Fibroblast of gingiva (primary cell): ENCODE measurements around the gene CLEC16A.

Experiments used
- DNase-seq: peaks from one replicate; pipeline ENCODE4 v3.0.0-alpha.2; 2011; ENCODE audit warnings: low read depth

CLEC16A gene

GRCh38 chr16:11015607-11016006 is 71.2 kb downstream of the CLEC16A start:
- DNase-seq: no peak

GRCh38 chr16:11016524-11016988 is 72.2 kb downstream of the CLEC16A start:
- DNase-seq: no peak

GRCh38 chr16:11016993-11017392 is 72.6 kb downstream of the CLEC16A start:
- peak; percentile 17 for DNase-seq

- DNase-seq: no peak
Observed at GRCh38 chr16:11017499-11017898, 73.1 kb downstream of the CLEC16A start.

- peak; percentile 27 for DNase-seq
Observed at GRCh38 chr16:11020388-11020787, 76.0 kb downstream of the CLEC16A start.

- DNase-seq: peak; percentile 74
Observed at GRCh38 chr16:11020792-11021551, 76.6 kb downstream of the CLEC16A start.

- no peak for DNase-seq
Observed at GRCh38 chr16:11022002-11022401, 77.6 kb downstream of the CLEC16A start.

GRCh38 chr16:11023262-11024039 is 79.1 kb downstream of the CLEC16A start:
- no peak for DNase-seq

- DNase-seq: no peak
Observed at GRCh38 chr16:11024333-11025053, 80.1 kb downstream of the CLEC16A start.

GRCh38 chr16:11025120-11025531 is 80.8 kb downstream of the CLEC16A start:
- no peak for DNase-seq

- DNase-seq: no peak
Observed at GRCh38 chr16:11029948-11030347, 85.6 kb downstream of the CLEC16A start.

GRCh38 chr16:11030990-11031510 is 86.7 kb downstream of the CLEC16A start:
- DNase-seq: no peak

- no peak for DNase-seq
Observed at GRCh38 chr16:11032000-11032921, 87.9 kb downstream of the CLEC16A start.

- DNase-seq: peak; percentile 96
Observed at GRCh38 chr16:11032922-11033291, 88.5 kb downstream of the CLEC16A start.

- peak; percentile 96 for DNase-seq
Observed at GRCh38 chr16:11033629-11034420, 89.5 kb downstream of the CLEC16A start.

- DNase-seq: no peak
Observed at GRCh38 chr16:11034481-11034931, 90.1 kb downstream of the CLEC16A start.

- DNase-seq: no peak
Observed at GRCh38 chr16:11035096-11035495, 90.7 kb downstream of the CLEC16A start.

- DNase-seq: no peak
Observed at GRCh38 chr16:11036040-11036439, 91.7 kb downstream of the CLEC16A start.

- DNase-seq: no peak
Observed at GRCh38 chr16:11036868-11037410, 92.6 kb downstream of the CLEC16A start.

GRCh38 chr16:11038305-11038704 is 93.9 kb downstream of the CLEC16A start:
- DNase-seq: no peak
